Cerebellar nuclear complex (tissue), 1 donor: ENCODE data around the gene BCAN.
"Not testable (repeated sequence)": the region's sequence is repeated elsewhere in the genome, so short reads cannot be mapped to it uniquely, and the experiment has no call there.

Experiments used
- DNase-seq, 2 experiments: peaks; one replicate each; lab custom pipeline; 2025; lab: John Stamatoyannopoulos, UW

Gene BCAN

DNA sequence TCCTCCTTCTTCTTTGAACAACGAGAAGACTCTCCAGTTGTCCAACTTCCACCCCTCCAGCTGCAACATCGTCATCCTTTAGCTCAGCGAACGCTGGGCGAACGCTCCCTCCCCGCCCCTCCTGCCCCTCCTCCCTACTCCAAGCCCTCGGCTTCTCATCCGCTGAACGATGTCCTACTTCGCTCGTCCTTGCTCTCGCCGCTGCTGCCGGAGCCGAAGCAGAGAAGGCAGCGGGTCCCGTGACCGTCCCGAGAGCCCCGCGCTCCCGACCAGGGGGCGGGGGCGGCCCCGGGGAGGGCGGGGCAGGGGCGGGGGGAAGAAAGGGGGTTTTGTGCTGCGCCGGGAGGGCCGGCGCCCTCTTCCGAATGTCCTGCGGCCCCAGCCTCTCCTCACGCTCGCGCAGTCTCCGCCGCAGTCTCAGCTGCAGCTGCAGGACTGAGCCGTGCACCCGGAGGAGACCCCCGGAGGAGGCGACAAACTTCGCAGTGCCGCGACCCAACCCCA, at the start of gene BCAN:
BCAN (plus strand) TSS at position 357 of the 504 bp plus-strand sequence. CDS start 3,938 bp downstream, outside the sequence.
- no peak for DNase-seq

GRCh38 chr1:156592158-156592909, 49.6 kb upstream of the BCAN start:
- no peak for DNase-seq

DNA sequence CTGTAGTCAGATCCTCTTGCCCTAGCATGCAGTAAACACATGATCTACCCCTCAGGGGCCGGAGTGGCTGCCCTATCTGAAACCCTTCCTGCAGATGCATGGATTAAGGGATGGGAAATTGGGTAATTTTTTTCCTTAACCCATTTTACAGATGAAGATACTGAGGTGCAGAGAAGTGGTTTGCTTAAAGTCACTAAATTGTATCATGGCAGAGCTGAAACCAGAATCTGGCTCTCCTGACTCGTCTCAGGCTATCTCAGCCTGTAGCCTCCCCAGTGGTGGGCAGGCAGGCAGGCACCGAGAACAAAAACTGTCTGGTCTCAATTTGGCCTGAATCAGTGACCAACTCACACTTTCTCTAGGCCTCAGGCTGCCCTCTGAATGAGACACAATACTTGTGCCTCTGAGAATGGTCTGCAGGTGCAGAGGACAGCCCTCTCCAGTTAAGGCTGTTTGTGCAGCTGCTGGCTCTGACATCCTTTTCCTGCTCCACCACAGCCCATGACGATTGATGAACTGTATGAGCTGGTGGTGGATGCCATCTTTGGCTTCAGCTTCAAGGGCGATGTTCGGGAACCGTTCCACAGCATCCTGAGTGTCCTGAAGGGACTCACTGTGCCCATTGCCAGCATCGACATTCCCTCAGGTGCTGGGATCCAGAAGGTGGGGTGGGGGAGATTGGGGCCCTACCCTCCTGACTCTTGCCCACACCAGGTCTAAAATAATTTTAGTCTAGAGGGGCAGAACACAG, 48.8 kb upstream of the BCAN start:
- DNase-seq = no peak

DNA sequence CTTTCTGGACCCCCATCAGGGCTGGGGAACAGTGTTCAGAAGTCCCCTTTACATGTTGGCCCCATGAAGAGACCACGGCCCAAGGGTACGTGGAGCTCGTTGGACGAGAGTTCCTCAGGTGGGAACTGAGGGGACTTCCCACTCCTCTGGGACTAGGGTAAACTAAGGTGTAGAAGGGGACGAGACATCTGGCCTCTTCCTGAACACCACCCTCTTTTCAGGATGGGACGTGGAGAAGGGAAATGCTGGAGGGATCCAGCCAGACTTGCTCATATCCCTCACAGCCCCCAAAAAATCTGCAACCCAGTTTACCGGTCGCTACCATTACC, 48.3 kb upstream of the BCAN start:
- DNase-seq = no peak

DNA sequence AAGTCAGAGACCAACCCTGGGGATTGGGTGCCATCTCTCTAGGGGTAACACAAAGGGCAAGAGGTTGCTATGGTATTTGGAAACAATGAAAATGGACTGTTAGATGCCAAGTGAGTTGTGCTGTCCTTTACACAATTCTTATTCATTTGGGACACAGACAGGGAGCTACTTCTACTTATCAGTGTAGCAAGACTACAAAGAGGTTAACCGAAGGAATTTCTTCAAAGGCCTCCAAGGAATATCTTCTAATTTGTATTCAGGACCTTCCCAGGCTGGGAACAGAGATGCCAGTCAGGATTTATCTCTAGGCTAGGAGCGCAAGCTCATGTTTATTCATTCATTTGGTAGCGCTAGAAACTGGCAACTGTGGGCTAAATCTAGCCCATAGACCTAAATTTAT, 47.7 kb upstream of the BCAN start:
- no peak for DNase-seq

DNA sequence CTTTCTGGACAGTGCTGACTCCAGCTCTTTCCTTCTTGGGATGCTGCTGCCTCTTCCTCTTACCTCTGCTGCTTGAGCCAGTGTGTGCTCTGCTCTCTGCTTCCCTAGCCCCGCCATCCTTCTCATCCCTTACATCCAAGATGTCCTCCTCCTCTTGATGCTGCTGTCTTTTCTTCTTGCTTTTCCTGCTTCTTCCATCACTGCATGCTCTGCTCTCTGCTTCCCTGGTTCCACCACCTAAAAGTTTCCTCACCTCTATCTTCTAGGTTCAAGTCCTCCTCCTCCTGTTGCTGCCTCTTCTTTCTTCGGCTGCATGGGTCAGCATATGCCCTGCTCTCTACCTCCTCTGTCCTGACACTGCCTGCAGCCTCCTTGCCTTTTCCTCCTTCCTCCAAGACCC, 46.9 kb upstream of the BCAN start:
- no peak for DNase-seq

- DNase-seq = no peak
These were observed 45.5 kb upstream of the BCAN start for GRCh38 chr1:156596426-156596825.

GRCh38 chr1:156598125-156598524, 43.8 kb upstream of the BCAN start:
- no peak for DNase-seq

- DNase-seq = no peak
These were observed 43.0 kb upstream of the BCAN start for GRCh38 chr1:156598731-156599432.

- no peak for DNase-seq
These were observed 42.1 kb upstream of the BCAN start for GRCh38 chr1:156599811-156600210.

- no peak for DNase-seq
These were observed 41.2 kb upstream of the BCAN start for GRCh38 chr1:156600733-156601121.

DNA sequence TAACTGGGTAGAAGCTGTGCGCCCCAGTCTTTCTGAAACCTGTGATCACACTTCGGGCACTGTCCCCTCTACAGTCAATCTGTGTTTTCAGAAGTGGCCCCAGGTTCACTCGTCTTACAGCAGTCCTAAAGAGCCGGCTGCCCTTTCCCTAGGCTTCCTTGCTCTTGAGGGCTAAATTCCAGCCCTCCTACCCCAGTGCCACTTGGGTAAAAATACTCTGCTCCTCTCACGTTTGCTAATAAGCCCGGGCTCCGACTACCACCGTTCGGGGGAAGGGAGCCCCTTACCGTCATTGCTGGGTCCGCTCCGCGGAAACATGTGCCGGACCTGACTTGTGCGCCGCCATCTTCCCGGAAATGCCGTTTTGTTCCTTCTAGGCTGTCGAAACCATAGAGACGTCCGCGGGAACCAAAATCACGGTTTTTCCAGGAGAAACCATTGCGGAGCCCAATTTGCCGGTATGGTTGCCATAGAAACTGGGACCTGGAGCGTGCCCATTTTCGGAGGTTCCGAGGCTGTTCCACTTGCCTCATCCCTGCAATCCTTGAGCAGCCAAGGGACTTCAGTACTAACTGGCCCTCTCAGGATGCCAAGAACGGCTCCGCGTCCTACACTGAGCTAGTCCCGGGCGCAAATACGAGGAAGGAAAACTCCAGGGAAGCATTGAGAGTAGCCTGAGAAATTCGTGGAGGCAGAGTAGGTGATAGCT, 40.6 kb upstream of the BCAN start, which contains the start of gene GPATCH4:
GPATCH4 (minus strand) TSS at position 358 of the 709 bp plus-strand sequence.
- DNase-seq = peak; percentile 46 to 91

GRCh38 chr1:156601892-156602291, 40.0 kb upstream of the BCAN start:
- no peak for DNase-seq

- DNase-seq = no peak
These were observed 39.3 kb upstream of the BCAN start for GRCh38 chr1:156602557-156602993.

DNA sequence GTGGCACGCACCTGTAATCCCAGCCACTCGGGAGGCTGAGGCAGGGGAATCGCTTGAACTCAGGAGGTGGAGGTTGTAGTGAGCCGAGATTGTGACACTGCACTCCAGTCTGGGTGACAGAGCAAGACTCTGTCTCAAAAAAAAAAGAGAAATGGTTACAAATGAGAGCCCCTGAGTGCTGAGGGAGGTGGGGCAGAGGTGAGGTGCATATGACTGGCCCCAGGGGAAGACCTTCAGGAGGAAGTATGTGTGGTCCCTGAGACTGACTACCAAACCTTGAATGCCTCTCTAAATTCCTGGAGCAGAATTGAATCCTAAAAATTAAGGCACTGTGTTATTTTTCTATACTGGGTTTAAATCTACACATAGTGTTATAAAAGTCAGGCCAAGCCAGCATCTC, 34.6 kb upstream of the BCAN start:
- not testable (repeated sequence) for DNase-seq

- peak; percentile 47 to 81 for DNase-seq
These were observed 33.8 kb upstream of the BCAN start for GRCh38 chr1:156608036-156608674.

- no peak for DNase-seq
These were observed 32.9 kb upstream of the BCAN start for GRCh38 chr1:156608981-156609380.

GRCh38 chr1:156610072-156610471, 31.8 kb upstream of the BCAN start:
- not testable (repeated sequence) for DNase-seq

- DNase-seq = no peak
These were observed 29.3 kb upstream of the BCAN start for GRCh38 chr1:156612666-156613065.

- DNase-seq = no peak
These were observed 26.0 kb upstream of the BCAN start for GRCh38 chr1:156615946-156616345.

- no peak for DNase-seq
These were observed 25.5 kb upstream of the BCAN start for GRCh38 chr1:156616463-156616862.
